SK-N-SH (cell line): Measurements from ENCODE around the gene MOGAT3. TPM values are rescaled to one million over a fixed set of nuclear protein-coding genes. Genes with fewer than 3 reads are reported as not detected.

Experiments
- CTCF ChIA-PET: fragments of 300-600, 350-600 bp; formaldehyde crosslinking; extraction: SDS; loops from one replicate; lab custom pipeline; 2021; lab: Yijun Ruan, JAX
- POLR2A ChIA-PET: fragments of 350-600 bp; sonication (Branson Sonifier 250); formaldehyde crosslinking; extraction: SDS; loops from one replicate; lab custom pipeline; 2020; ENCODE audit warnings: antibody characterized with exemption, inconsistent platforms; lab: Yijun Ruan, JAX
- DNase-seq: peaks from one replicate; pipeline ENCODE4 v3.0.0; 2012
- H2AFZ ChIP-seq: fragments of 200-600 bp; sonication (generic); 2 replicates; pipeline ENCODE4 v1.8.1; 2016; ENCODE audit warnings: antibody characterized with exemption, mild to moderate bottlenecking, low read depth
- H3F3A ChIP-seq: fragments of 200-600 bp; sonication (generic); replicated peaks from 2 replicates; pipeline ENCODE3; 2016; ENCODE audit warnings: antibody characterized with exemption, mild to moderate bottlenecking; ENCODE audit not compliant: insufficient read depth
- H3K27ac ChIP-seq, 2 experiments: fragments of 200-500 bp in 1 of 2; fragments of 200-600 bp in 1 of 2; sonication (Bioruptor generic) in 1 of 2; sonication (generic), shearing (Covaris generic) in 1 of 2; 2 replicates each; pipeline versions ENCODE4 v1.5.1 to v1.6.1; 2014 to 2016; ENCODE audit warnings: low read depth in 2 of 2, inconsistent platforms in 1 of 2, low read length in 1 of 2, mild to moderate bottlenecking in 1 of 2, mixed read lengths in 1 of 2
- H3K27me3 ChIP-seq: fragments of 200-600 bp; sonication (generic), shearing (Covaris generic); 2 replicates; pipeline ENCODE4 v1.6.1; 2016; ENCODE audit warnings: mixed run types; ENCODE audit not compliant: insufficient read depth
- H3K36me3 ChIP-seq, 2 experiments: fragments of 200-500 bp in 1 of 2; fragments of 200-600 bp in 1 of 2; sonication (Bioruptor generic) in 1 of 2; sonication (generic) in 1 of 2; replicated peaks in 1 of 2; 2 replicates each; pipeline versions ENCODE3 to v1.5.1; 2014 to 2016; ENCODE audit warnings: low read length in 1 of 2, mild to moderate bottlenecking in 1 of 2; ENCODE audit not compliant: insufficient read depth in 2 of 2, control insufficient read depth in 1 of 2
- H3K4me1 ChIP-seq, 2 experiments: fragments of 200-500 bp in 1 of 2; fragments of 200-600 bp in 1 of 2; sonication (Bioruptor generic) in 1 of 2; sonication (generic), shearing (Covaris generic) in 1 of 2; 2 replicates each; pipeline versions ENCODE4 v1.5.1 to v1.6.1; 2014 to 2016; ENCODE audit warnings: low read depth in 1 of 2, low read length in 1 of 2, mixed run types in 1 of 2; ENCODE audit not compliant: insufficient read depth in 2 of 2, control insufficient read depth in 1 of 2
- H3K4me2 ChIP-seq: fragments of 200-600 bp; sonication (generic), shearing (Covaris generic); 2 replicates; pipeline ENCODE4 v1.6.1; 2017; ENCODE audit warnings: mixed run types
- H3K4me3 ChIP-seq, 2 experiments: fragments of 200-500 bp in 1 of 2; fragments of 200-600 bp in 1 of 2; sonication (Bioruptor generic) in 1 of 2; sonication (generic), shearing (Covaris generic) in 1 of 2; 2 replicates each; pipeline versions ENCODE4 v1.5.1 to v1.8.1; 2014 to 2016; ENCODE audit warnings: low read depth in 2 of 2, inconsistent platforms in 1 of 2, low read length in 1 of 2, mild to moderate bottlenecking in 1 of 2, mixed read lengths in 1 of 2, moderate library complexity in 1 of 2
- H3K79me2 ChIP-seq: fragments of 200-600 bp; sonication (generic); 2 replicates; pipeline ENCODE4 v1.8.1; 2017; ENCODE audit warnings: mild to moderate bottlenecking; ENCODE audit not compliant: insufficient read depth
- H3K9ac ChIP-seq: fragments of 200-600 bp; sonication (generic); 2 replicates; pipeline ENCODE4 v1.6.1; 2017; ENCODE audit warnings: mixed run types
- H3K9me2 ChIP-seq: fragments of 200-600 bp; sonication (generic); 2 replicates; pipeline ENCODE4 v1.6.1; 2017; ENCODE audit warnings: mixed run types
- H3K9me3 ChIP-seq: fragments of 200-600 bp; sonication (generic); 2 replicates; pipeline ENCODE4 v1.6.1; 2017; ENCODE audit warnings: mixed run types, mild to moderate bottlenecking, moderate library complexity
- H4K20me1 ChIP-seq: fragments of 200-600 bp; sonication (generic); 2 replicates; pipeline ENCODE4 v1.6.1; 2017; ENCODE audit warnings: mild to moderate bottlenecking, mixed run types; ENCODE audit not compliant: insufficient read depth
- CTCF ChIP-seq: fragments of 200-600 bp; sonication (generic); IDR thresholded peaks from 2 replicates; pipeline ENCODE4 v1.6.1; 2017; ENCODE audit warnings: antibody characterized with exemption, mild to moderate bottlenecking, moderate library complexity
- ELF1 ChIP-seq: IDR thresholded peaks from 2 replicates; pipeline ENCODE4 v1.4.0; 2012
- EP300 ChIP-seq, 2 experiments: IDR thresholded peaks; 2 replicates each; pipeline versions ENCODE4 v1.4.0 to v1.6.1; 2012; ENCODE audit warnings: borderline replicate concordance in 1 of 2, low read depth in 1 of 2, low read length in 1 of 2
- EZH2phosphoT487 ChIP-seq: fragments of 200-600 bp; sonication (generic); IDR thresholded peaks from 2 replicates; pipeline ENCODE4 v1.6.1; 2017; ENCODE audit warnings: low read depth, mixed run types, mild to moderate bottlenecking, antibody characterized with exemption, moderate library complexity, borderline replicate concordance
- FOSL2 ChIP-seq: IDR thresholded peaks from 2 replicates; pipeline ENCODE4 v1.4.0; 2012; ENCODE audit warnings: low read depth, mild to moderate bottlenecking, moderate library complexity, borderline replicate concordance
- FOXJ3 ChIP-seq: sonication (generic); formaldehyde crosslinking; IDR thresholded peaks from 2 replicates; pipeline ENCODE4 v1.5.1; 2020; ENCODE audit warnings: mild to moderate bottlenecking, missing genetic modification reagents
- FOXM1 ChIP-seq: IDR thresholded peaks from 2 replicates; pipeline ENCODE4 v1.4.0; 2012; ENCODE audit warnings: low read depth, mild to moderate bottlenecking
- JUND ChIP-seq: IDR thresholded peaks from 2 replicates; pipeline ENCODE4 v1.4.0; 2012
- PBX3 ChIP-seq: IDR thresholded peaks from 2 replicates; pipeline ENCODE4; 2012
- RCOR1 ChIP-seq: fragments of 150-350 bp; IDR thresholded peaks from 2 replicates; pipeline ENCODE4 v1.6.1; 2017; ENCODE audit warnings: antibody characterized with exemption, low read length
- REST ChIP-seq: IDR thresholded peaks from 2 replicates; pipeline ENCODE4 v1.6.1; 2012; ENCODE audit warnings: mild to moderate bottlenecking, low read depth, low read length, moderate library complexity
- RFX5 ChIP-seq: IDR thresholded peaks from 2 replicates; pipeline ENCODE4 v1.6.1; 2012; ENCODE audit warnings: mild to moderate bottlenecking, improper control_type of control experiment, low read length
- RXRA ChIP-seq: IDR thresholded peaks from 2 replicates; pipeline ENCODE4 v1.4.0; 2012; ENCODE audit warnings: low read depth, mild to moderate bottlenecking, borderline replicate concordance
- SIN3A ChIP-seq: IDR thresholded peaks from 2 replicates; pipeline ENCODE4 v1.6.1; 2012; ENCODE audit warnings: low read depth, mild to moderate bottlenecking, low read length, moderate library complexity, borderline replicate concordance
- SMC3 ChIP-seq: IDR thresholded peaks from 2 replicates; pipeline ENCODE4 v1.6.1; 2012; ENCODE audit warnings: low read depth, low read length, improper control_type of control experiment
- TAF1 ChIP-seq: IDR thresholded peaks from 2 replicates; pipeline ENCODE4 v1.6.1; 2012; ENCODE audit warnings: low read depth, mild to moderate bottlenecking, low read length, moderate library complexity, borderline replicate concordance
- USF1 ChIP-seq: IDR thresholded peaks from 2 replicates; pipeline ENCODE4 v1.4.0; 2012; ENCODE audit warnings: low read depth, borderline replicate concordance
- USF2 ChIP-seq: fragments of 150-350 bp; IDR thresholded peaks from 2 replicates; pipeline ENCODE4 v1.6.1; 2017; ENCODE audit warnings: antibody characterized with exemption, low read length, low read depth, borderline replicate concordance
- ZBTB33 ChIP-seq: IDR thresholded peaks from 2 replicates; pipeline ENCODE4 v1.4.0; 2012; ENCODE audit warnings: low read depth, borderline replicate concordance
- WGBS: methylation state at CpG from one replicate; pipeline ENCODE4 v1.1.6; 2017; ENCODE audit warnings: low lambda C conversion rate; 5-methylcytosine and 5-hydroxymethylcytosine counted together
- polyA plus RNA-seq, 3 experiments: library from polyadenylated mRNA; depleted of rRNA; stranded (reverse); fragments of >200 nt; gene quantifications; 2 replicates each; pipeline ENCODE4 v1.2.3, GENCODE V29; 2012
- TF ChIP-seq, protein P1 (sequence below): IDR thresholded peaks from 2 replicates; pipeline ENCODE4 v1.4.0; 2012; ENCODE audit warnings: low read depth

The MOGAT3 gene
- polyA plus RNA-seq, 1 of the 3 experiments (the other 2 are of a cell fraction): not detected

DNA sequence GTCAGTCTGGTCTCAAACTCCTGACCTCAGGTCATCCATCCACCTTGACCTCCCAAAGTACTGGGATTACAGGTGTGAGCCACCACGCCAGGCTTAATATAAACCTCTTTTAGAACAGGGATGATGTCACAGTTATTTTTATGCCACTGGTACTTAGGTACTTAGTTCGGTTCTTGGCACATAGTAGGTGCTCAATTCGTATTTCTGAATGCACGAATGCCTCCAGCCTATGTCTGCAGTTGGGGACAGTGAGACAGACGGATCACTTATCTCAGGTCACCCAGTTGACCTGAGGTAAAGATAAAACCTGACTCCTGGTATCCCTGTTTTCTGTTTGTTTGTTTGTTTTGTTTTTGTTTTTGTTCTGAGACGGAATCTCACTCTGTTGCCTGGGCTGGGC lies 14.6 kb downstream of the MOGAT3 start:
- Histone ChIP-seq H2AFZ (no peak overlapping the region), H3K4me3 (no peak overlapping the region), H3K79me2 (no peaks in the 10 kb centered on the region), H3F3A (peaks cover 16% of the 10 kb centered on the region), H3K9me3 (no peaks in the 10 kb centered on the region), H3K27me3 (no peaks in the 10 kb centered on the region), H3K9ac (no peak overlapping the region), H4K20me1 (no peaks in the 10 kb centered on the region)
- POLR2A ChIA-PET: no interaction called here
- TF ChIP-seq RFX5 (no peak), CTCF (no peak), EZH2phosphoT487 (no peak), FOSL2 (no peak), USF2 (no peak), ZBTB33 (no peak), FOXJ3 (no peak), FOXM1 (no peak), SIN3A (no peak), JUND (no peak), SMC3 (no peak), RCOR1 (no peak), RXRA (no peak), REST (no peak), EP300 (IDR thresholded peaks at IDR 0.05; ENCODE audit: borderline replicate concordance in 1 of 2, low read depth in 1 of 2, low read length in 1 of 2) (no peak), TAF1 (no peak), ELF1 (no peak), PBX3 (no peak), USF1 (no peak)
- TF ChIP-seq, protein P1, sequence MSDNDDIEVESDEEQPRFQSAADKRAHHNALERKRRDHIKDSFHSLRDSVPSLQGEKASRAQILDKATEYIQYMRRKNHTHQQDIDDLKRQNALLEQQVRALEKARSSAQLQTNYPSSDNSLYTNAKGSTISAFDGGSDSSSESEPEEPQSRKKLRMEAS: no peak
- TF ChIP-seq, all 33 proteins: peak for 0
- Histone ChIP-seq H3K36me3 (no peaks in the 10 kb centered on the region), H3K4me1 (peaks cover 0 to 3% of the 10 kb centered on the region in 2 experiments; a peak in 1 of 4 replicates), H3K4me2 (no peak overlapping the region), H3K27ac (no peak overlapping the region), H3K9me2 (no peaks in the 10 kb centered on the region)
- WGBS: 71% methylated on average over 6 of the region's 6 CpGs
- DNase-seq: no peak
- CTCF ChIA-PET: interaction anchor here (1.5 to 7.2 kb wide), 5 partner anchors 9 to 47 kb away, joined by 3 to 51 read pairs (median 3); no protein-coding TSS in a partner anchor
